ENCODE data around the gene DNAH2.

DNAH2 gene

DNA sequence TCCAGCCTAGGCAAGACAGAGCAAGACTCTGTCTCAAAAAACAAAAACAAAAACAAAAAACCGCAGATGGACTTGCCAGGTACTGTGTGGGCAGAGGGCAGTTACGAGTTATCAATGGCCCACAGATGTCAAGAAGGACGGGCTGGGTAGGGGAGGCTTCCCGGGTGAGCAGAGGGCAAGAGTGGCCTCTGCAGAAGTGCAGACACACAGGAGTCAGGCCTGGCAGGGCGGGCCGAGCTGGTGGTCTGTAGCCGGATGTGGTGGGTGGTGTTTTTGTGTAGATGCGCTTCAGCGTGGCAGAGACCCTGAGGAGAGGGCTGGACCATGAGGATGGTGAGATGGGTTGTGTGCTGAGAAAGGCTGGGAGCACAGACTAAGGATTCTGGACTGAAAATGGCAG lies 71.6 kb downstream of the DNAH2 start:
- no peak overlapping the region for H3K4me2 ChIP-seq
- TF ChIP-seq, protein P1, sequence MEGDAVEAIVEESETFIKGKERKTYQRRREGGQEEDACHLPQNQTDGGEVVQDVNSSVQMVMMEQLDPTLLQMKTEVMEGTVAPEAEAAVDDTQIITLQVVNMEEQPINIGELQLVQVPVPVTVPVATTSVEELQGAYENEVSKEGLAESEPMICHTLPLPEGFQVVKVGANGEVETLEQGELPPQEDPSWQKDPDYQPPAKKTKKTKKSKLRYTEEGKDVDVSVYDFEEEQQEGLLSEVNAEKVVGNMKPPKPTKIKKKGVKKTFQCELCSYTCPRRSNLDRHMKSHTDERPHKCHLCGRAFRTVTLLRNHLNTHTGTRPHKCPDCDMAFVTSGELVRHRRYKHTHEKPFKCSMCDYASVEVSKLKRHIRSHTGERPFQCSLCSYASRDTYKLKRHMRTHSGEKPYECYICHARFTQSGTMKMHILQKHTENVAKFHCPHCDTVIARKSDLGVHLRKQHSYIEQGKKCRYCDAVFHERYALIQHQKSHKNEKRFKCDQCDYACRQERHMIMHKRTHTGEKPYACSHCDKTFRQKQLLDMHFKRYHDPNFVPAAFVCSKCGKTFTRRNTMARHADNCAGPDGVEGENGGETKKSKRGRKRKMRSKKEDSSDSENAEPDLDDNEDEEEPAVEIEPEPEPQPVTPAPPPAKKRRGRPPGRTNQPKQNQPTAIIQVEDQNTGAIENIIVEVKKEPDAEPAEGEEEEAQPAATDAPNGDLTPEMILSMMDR (conservative IDR thresholded peaks at IDR 0.05; ENCODE audit: low read depth, low read length), result no peak
- no peaks in the 10 kb centered on the region for H3K79me2 ChIP-seq (ENCODE audit: insufficient read depth, low read depth)
- no peak overlapping the region for H3K27ac ChIP-seq
- H3K9ac ChIP-seq, result no peak overlapping the region
- no peaks in the 10 kb centered on the region for H3K36me3 ChIP-seq (ENCODE audit: insufficient read depth)
- no peak overlapping the region for H2AFZ ChIP-seq (ENCODE audit: low read depth)
- H3K4me3 ChIP-seq (IDR thresholded peaks at IDR 0.05; ENCODE audit: insufficient read depth, low read depth, low read length), result no peak overlapping the region
- H4K20me1 ChIP-seq (ENCODE audit: insufficient read depth), result no peaks in the 10 kb centered on the region
- H3K27me3 ChIP-seq (ENCODE audit: insufficient read depth, low read depth), result no peaks in the 10 kb centered on the region
- H3K4me1 ChIP-seq (ENCODE audit: low read depth, poor library complexity, severe bottlenecking), result no peaks in the 10 kb centered on the region

DNA sequence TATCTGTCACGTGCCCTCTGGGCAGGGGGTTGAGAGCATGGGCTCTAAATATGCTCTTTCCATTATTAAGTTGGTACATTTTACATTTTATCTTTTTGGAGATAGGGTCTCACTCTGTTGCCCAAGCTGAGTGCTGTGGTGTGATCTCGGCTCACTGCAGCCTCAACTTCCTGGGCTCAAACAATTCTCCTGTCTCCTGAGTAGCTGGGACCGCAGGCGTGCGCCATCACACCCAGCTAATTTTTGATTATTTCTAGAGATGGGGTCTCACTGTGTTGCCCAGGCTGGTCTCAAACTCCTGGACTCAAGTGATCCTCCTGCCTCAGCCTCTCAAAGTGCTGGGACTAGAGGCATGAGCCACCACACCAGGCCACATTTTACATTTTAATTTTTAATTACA lies 72.6 kb downstream of the DNAH2 start:
- Histone ChIP-seq H3K79me2 (ENCODE audit: insufficient read depth, low read depth) (no peaks in the 10 kb centered on the region), H3K9ac (no peak overlapping the region), H3K4me3 (IDR thresholded peaks at IDR 0.05; ENCODE audit: insufficient read depth, low read depth, low read length) (no peak overlapping the region), H3K27me3 (ENCODE audit: insufficient read depth, low read depth) (no peaks in the 10 kb centered on the region), H3K4me1 (ENCODE audit: low read depth, poor library complexity, severe bottlenecking) (no peaks in the 10 kb centered on the region), H3K4me2 (no peak overlapping the region), H3K27ac (no peak overlapping the region), H3K36me3 (ENCODE audit: insufficient read depth) (no peaks in the 10 kb centered on the region), H4K20me1 (ENCODE audit: insufficient read depth) (no peaks in the 10 kb centered on the region), H2AFZ (ENCODE audit: low read depth) (no peak overlapping the region)
- TF ChIP-seq, protein P1 (conservative IDR thresholded peaks at IDR 0.05; ENCODE audit: low read depth, low read length), result no peak

DNA sequence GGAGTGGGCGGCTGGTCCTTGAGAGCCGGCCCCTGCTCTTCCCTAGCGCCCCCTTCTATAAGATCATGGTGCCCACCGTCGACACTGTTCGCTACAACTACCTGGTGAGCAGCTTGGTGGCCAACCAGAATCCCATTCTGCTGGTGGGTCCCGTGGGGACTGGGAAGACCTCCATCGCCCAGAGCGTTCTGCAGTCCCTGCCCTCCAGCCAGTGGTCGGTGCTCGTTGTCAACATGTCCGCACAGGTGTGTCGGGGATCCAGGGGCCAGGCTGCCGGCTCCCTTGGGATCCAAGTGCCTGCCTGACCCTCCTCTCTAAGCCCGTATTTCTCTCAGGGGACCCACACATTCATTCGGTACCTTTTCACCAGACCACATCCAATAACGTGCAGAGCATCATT lies 75.1 kb downstream of the DNAH2 start:
- Histone ChIP-seq H2AFZ (ENCODE audit: low read depth) (no peak overlapping the region), H3K4me2 (no peak overlapping the region), H3K36me3 (ENCODE audit: insufficient read depth) (no peaks in the 10 kb centered on the region), H3K27me3 (ENCODE audit: insufficient read depth, low read depth) (no peaks in the 10 kb centered on the region), H3K9ac (no peak overlapping the region), H3K27ac (no peak overlapping the region), H3K4me1 (ENCODE audit: low read depth, poor library complexity, severe bottlenecking) (no peaks in the 10 kb centered on the region), H4K20me1 (ENCODE audit: insufficient read depth) (no peaks in the 10 kb centered on the region), H3K4me3 (IDR thresholded peaks at IDR 0.05; ENCODE audit: insufficient read depth, low read depth, low read length) (no peak overlapping the region), H3K79me2 (ENCODE audit: insufficient read depth, low read depth) (no peaks in the 10 kb centered on the region)
- TF ChIP-seq, protein P1 (conservative IDR thresholded peaks at IDR 0.05; ENCODE audit: low read depth, low read length), result no peak

DNA sequence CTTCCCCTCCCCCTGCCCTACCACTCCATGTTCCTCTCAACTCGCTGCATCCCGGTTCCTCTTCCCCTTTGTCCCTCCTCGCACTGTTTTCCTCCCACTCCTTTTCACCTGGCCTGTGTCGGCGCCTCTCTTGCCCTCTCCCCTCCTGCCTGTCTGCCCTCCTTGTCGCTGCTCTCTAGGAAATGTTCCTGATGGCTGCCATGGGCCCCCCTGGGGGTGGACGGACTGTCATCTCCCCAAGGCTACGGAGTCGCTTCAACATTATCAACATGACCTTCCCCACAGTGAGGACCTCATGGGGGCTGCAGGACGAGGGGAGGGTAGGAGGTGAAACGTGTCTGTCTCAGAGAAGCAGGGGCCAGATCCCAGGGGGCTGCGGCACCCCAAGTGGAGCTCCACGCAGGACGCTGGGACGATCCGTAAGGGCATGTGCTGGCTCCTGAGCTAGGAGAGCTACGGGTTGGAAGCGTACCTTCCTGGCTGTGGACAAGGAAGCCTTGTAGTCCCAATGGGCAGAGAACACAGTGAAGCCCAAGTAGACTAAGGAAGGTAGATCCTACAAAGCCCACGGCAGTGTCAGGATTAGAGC lies 76.6 kb downstream of the DNAH2 start:
- Histone ChIP-seq H2AFZ (ENCODE audit: low read depth) (no peak overlapping the region), H3K36me3 (ENCODE audit: insufficient read depth) (no peaks in the 10 kb centered on the region), H3K27me3 (ENCODE audit: insufficient read depth, low read depth) (no peaks in the 10 kb centered on the region)

More for the DNA sequence above, 76.6 kb downstream of the DNAH2 start:
- no peaks in the 10 kb centered on the region for H3K4me1 ChIP-seq (ENCODE audit: low read depth, poor library complexity, severe bottlenecking)
- no peak overlapping the region for H3K27ac ChIP-seq
- no peaks in the 10 kb centered on the region for H3K79me2 ChIP-seq (ENCODE audit: insufficient read depth, low read depth)
- no peaks in the 10 kb centered on the region for H4K20me1 ChIP-seq (ENCODE audit: insufficient read depth)
- H3K9ac ChIP-seq, result no peak overlapping the region
- TF ChIP-seq, protein P1 (conservative IDR thresholded peaks at IDR 0.05; ENCODE audit: low read depth, low read length), result no peak
- H3K4me3 ChIP-seq (IDR thresholded peaks at IDR 0.05; ENCODE audit: insufficient read depth, low read depth, low read length), result no peak overlapping the region
- H3K4me2 ChIP-seq, result no peak overlapping the region
